Stimulated activated CD8-positive, alpha-beta memory T cell treated with anti-CD3 and anti-CD28 coated beads, Interleukin-2, amount 100 ng/mL, for 48 hours (primary cell): ENCODE results near the gene SENP2.
"Not testable (repeated sequence)": the region's sequence is repeated elsewhere in the genome, so short reads cannot be mapped to it uniquely, and the experiment has no call there.

ENCODE experiments used
- DNase-seq, 2 donors: peaks; one replicate each; pipeline ENCODE4 v3.0.0-alpha.2; 2020; ENCODE audit warnings: low read depth in 2 of 2

Gene SENP2

GRCh38 chr3:185585859-185586685 lies at the start of gene SENP2:
TSS of gene SENP2 (plus strand) at chr3:185586295. CDS start at chr3:185586414, 119 bp downstream.
- DNase-seq, result peak; percentile 97 to 99

- peak in 1 of 2 donors; percentile 25 for DNase-seq
Observed at GRCh38 chr3:185537369-185537970, 48.6 kb upstream of the SENP2 start.

- no peak for DNase-seq
Observed at GRCh38 chr3:185539934-185540333, 46.2 kb upstream of the SENP2 start.

GRCh38 chr3:185540695-185541094 lies 45.4 kb upstream of the SENP2 start:
- no peak for DNase-seq

DNA sequence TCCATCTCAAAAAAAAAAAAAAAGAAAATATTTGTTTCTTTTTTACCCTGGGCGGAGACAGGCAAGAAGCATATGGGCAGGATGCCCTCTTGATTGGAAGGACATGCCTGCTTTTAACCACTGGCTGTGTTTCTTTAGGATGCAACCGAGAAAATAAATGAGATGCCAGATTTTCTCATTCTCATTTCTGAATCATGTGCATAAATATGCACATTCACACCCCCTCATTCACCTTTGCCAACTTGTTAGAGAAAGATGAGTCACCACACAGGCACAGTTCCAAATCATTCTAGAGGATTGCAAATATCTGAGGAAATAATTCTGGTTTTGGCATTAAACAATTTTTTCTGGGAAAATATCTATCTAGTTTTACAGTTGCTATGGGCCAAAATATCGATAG lies 37.0 kb upstream of the SENP2 start:
- DNase-seq, result no peak

- DNase-seq, result no peak
Observed at GRCh38 chr3:185549651-185550111, 36.4 kb upstream of the SENP2 start.

- DNase-seq, result no peak
Observed at GRCh38 chr3:185552358-185552877, 33.7 kb upstream of the SENP2 start, which contains the start of gene LIPH. TSS of gene LIPH (minus strand) at chr3:185552588. CDS start at chr3:185552471, 117 bp downstream.

DNA sequence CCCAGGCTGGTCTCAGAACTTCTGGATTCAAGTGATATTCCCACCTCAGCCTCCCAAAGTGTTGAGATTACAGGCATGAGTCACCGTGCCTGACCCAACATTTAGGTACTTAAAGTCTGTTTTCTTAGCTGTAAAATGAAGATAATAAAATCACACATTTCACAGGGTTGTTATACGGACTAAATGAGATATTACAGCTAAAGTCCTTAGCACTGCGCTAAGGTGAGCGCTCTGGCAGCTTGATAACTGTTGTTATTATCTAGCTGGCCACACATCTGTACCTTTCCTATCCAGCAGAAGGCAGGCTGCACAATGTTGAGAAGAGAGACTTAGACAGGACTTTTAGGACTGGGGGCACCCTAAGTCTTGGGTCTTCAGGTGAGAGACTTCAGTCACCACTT lies 31.0 kb upstream of the SENP2 start:
- no peak for DNase-seq

GRCh38 chr3:185555860-185556347 lies 30.2 kb upstream of the SENP2 start:
- no peak for DNase-seq

GRCh38 chr3:185556640-185557039 lies 29.5 kb upstream of the SENP2 start:
- not testable (repeated sequence) for DNase-seq

DNA sequence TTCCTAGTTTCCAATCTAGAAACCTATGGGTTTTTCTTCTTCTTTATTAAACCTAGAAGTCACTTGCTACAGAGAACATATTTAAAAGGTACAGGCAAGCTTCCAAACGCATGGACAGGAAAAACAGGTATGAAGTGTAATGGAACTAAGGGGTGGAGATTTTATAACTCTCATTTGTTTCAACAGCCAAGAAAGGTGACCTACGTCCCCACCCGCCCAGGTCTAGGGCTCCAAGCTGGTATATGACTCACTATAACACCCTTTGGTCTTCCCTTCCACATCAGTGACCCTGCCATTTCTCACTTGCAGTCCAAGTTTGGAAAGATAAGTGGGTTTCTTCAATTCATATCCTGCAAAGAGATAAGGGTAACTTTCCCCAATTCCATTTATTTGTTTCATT lies 27.7 kb upstream of the SENP2 start:
- no peak for DNase-seq

DNA sequence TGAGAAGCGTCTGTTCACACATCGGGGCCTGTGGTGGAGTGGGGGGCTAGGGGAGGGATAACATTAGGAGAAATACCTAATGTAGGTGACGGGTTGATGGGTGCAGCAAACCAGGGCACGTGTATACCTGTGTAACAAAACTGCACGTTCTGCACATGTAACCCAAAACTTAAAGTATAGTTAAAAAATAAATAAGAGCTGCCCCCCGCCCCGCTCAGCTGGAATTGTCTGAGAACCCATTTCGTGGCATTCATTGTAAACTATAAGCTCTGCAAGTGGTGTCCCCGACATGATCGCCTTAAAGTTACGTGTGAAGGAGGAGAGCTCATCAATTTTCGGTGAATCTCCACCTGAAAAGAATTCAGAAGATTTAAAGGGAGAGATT lies 26.4 kb upstream of the SENP2 start:
- DNase-seq, result no peak

GRCh38 chr3:185560676-185561075 lies 25.4 kb upstream of the SENP2 start:
- no peak for DNase-seq

DNA sequence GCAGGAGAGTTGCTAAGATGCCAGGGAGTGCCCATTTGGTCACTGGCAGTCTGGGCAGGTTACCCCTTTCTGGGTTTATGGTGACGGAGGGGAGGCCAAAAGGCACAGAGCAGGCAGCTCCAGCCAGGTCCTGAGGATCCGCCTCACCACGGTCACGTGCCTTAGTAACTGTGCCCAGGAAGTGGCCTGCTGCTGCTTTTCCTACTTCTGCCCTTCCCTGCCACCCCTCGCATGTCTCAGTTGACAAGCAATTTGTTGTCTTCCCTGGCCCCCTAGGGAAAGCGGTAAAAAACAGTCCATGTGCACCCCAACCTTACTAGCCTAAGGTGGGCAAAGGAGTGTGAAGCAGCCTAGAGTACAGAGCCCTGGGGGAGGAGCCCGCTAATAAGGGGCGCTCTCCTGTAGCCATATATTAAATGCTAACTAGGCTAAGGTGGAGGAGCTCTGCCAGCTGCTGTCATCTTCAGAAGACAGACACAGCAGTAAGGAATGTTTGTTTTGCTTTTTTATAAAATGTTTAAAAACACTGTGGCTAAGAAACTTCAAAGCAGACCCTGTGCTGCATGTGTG lies 24.6 kb upstream of the SENP2 start:
- no peak for DNase-seq

- no peak for DNase-seq
Observed at GRCh38 chr3:185561958-185562357, 24.1 kb upstream of the SENP2 start.

DNA sequence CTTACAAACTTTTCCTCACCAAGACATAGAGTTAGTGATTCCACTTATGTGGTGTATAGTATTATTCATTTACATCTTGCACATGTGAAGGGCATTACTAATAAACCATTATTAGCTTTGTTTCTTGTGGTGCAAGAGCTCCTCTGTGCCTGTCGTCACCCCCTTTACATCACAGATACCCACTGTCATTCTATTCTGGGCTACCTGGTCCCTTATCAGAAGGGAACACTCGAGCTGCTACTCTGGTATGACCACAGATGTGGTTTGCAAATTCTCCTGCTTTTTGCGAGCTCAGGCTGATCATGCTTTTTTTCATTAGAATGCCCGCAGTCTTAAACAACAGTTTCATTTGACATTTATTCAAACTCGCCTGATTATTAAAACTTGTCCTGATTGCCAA lies 13.9 kb upstream of the SENP2 start:
- DNase-seq, result no peak

DNA sequence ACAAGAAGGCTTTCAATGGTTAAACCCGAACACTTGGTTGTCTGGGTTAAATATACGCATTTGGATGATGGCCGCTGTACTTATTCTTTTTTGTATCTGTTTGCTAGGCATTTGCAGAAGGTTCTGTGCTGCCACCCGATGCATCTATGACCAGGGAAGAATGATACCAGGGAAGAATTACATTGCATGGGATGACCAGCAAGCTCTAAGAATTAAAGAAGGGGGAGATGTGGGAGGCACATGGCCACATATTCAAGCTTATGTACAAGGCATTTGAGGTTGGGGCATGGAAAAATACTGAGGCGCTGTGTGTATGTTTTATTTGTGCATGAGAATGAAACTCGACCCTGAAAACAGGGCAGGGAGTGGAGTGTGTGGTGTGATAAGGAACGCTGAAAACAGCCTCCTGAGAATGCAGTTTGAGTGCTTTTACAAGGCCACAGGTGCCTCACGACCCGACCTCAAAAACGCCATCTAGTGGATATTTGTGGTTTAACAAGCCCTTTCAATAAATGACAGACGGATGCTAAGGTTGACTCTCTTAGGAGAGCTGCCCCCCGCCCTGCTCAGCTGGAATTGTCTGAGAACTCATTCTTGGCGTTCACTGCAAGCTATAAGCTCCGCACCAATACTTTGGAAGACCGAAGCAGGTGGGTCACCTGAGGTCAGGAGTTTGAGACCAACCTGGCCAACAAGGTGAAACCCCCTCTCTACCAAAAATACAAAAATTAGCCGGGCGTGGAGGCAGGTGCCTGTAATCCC lies 10.8 kb upstream of the SENP2 start:
- DNase-seq, result not testable (repeated sequence)

GRCh38 chr3:185582236-185582635 lies 3.9 kb upstream of the SENP2 start:
- no peak for DNase-seq

- DNase-seq, result no peak
Observed at GRCh38 chr3:185582871-185583270, 3.2 kb upstream of the SENP2 start.

DNA sequence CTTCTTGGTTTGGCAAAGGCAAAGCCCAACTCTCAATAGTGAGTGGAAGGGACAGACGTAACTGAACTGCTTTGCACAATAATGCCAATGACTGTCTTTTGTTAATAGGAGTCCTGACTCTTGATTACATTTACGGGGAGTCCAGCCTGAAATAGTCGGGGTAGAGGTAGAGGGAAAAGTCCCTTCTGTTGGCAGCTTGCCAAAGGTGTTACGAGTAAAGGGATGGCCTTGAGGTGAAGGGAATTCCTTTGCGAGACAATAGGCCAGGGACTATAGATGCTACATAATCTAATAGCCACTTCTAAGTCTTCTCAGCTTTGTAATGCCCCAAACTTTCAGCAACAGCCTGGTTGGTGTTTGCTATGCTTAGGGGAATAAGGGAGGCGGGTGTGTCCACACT lies 2.2 kb upstream of the SENP2 start:
- no peak for DNase-seq

- no peak for DNase-seq
Observed at GRCh38 chr3:185584686-185585085, 1.4 kb upstream of the SENP2 start.

GRCh38 chr3:185585518-185585858 lies 607 bp upstream of the SENP2 start:
- DNase-seq, result no peak
